ENCODE data around the gene VSIG8. TPM values are rescaled to one million over a fixed set of nuclear protein-coding genes. Genes with fewer than 3 reads are reported as not detected.

VSIG8 gene
- total RNA-seq, 1 donor from 2014 or later, result not detected

DNA sequence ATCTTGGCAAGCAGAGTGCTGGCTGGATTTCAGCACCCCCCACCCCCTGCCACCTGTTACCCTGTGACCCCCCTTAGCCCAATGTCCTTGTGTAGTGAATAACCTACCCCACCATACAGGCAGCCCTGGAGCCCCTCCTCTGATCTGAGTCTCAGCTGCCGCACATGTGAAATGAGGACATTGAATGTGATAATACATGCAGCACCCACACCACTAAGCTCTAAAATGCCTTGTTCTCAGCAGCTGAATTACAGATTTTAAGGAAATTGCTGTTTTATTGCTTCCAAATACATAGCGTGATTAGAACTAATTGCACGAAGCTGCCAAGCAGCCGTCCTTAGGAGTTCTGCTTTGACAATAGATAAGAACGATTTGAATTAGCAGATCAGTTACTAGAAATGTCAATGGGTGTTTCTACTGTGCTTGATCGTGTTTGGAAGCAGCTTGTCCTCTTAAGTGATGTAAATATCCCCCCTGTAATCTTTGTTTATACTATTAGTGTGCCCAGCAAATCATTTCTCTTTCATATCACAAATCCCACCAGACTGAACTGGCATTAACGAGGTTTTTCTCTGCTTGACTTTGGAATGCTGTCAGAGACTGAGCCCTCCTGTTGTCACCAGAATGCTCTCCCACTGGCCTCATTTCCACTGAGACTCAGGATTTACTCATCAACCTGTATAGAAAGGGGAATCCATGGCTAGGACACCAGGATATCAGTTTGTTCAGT lies 30.9 kb downstream of the VSIG8 start:
- Mint-ChIP-seq H3K27ac (no peak overlapping the region), H3K27me3 (ENCODE audit: low read depth) (peaks cover 1% of the 10 kb centered on the region), H3K9me3 (no peaks in the 10 kb centered on the region), H3K4me1 (peaks cover 16% of the 10 kb centered on the region), H3K4me3 (no peak overlapping the region), H3K36me3 (peaks cover 2% of the 10 kb centered on the region)
- TF ChIP-seq CTCF (IDR thresholded peaks at IDR 0.05; ENCODE audit: unreplicated experiment), result no peak
- no peak for DNase-seq (ENCODE audit: low spot score in 2 of 2, unreplicated experiment in 2 of 2)

- Mint-ChIP-seq H3K4me1 (peaks cover 22% of the 10 kb centered on the region), H3K4me3 (no peak overlapping the region), H3K27me3 (ENCODE audit: low read depth) (peaks cover 1% of the 10 kb centered on the region), H3K9me3 (no peaks in the 10 kb centered on the region), H3K27ac (no peak overlapping the region), H3K36me3 (no peaks in the 10 kb centered on the region)
- TF ChIP-seq CTCF (IDR thresholded peaks at IDR 0.05; ENCODE audit: unreplicated experiment), result no peak
- no peak for DNase-seq (ENCODE audit: low spot score in 2 of 2, unreplicated experiment in 2 of 2)
Observed at GRCh38 chr1:159830722-159831121, 31.7 kb downstream of the VSIG8 start.

DNA sequence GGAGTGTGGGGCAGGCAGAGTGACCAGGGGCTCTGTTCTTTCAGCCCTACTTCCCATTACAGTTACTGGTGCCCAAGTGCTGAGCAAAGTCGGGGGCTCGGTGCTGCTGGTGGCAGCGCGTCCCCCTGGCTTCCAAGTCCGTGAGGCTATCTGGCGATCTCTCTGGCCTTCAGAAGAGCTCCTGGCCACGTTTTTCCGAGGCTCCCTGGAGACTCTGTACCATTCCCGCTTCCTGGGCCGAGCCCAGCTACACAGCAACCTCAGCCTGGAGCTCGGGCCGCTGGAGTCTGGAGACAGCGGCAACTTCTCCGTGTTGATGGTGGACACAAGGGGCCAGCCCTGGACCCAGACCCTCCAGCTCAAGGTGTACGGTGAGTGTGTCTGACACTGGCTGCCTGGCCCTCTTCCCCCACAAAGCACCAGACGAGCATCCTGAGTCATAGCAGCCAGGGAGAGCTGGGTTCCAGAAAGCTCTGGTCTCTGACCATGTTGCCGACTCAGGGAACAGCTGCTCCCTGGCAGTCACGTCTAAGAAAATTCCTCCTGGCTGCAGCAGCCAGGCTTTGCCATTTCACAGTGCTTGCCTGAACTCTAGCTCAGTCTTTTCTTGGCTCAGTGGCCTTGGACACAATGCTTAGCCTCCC lies 32.5 kb downstream of the VSIG8 start:
- H3K27ac Mint-ChIP-seq, result no peak overlapping the region
- H3K9me3 Mint-ChIP-seq, result no peaks in the 10 kb centered on the region
- no peak for TF ChIP-seq CTCF (IDR thresholded peaks at IDR 0.05; ENCODE audit: unreplicated experiment)
- no peak for DNase-seq (ENCODE audit: low spot score in 2 of 2, unreplicated experiment in 2 of 2)
- H3K27me3 Mint-ChIP-seq (ENCODE audit: low read depth), result peaks cover 3% of the 10 kb centered on the region
- no peaks in the 10 kb centered on the region for H3K36me3 Mint-ChIP-seq
- no peak overlapping the region for H3K4me3 Mint-ChIP-seq
- peaks cover 30% of the 10 kb centered on the region for H3K4me1 Mint-ChIP-seq

GRCh38 chr1:159829273-159829634 lies 33.2 kb downstream of the VSIG8 start:
- Mint-ChIP-seq H3K9me3 (no peaks in the 10 kb centered on the region), H3K4me3 (no peak overlapping the region), H3K36me3 (no peaks in the 10 kb centered on the region), H3K4me1 (peaks cover 34% of the 10 kb centered on the region), H3K27me3 (ENCODE audit: low read depth) (peaks cover 5% of the 10 kb centered on the region), H3K27ac (no peak overlapping the region)
- TF ChIP-seq CTCF (IDR thresholded peaks at IDR 0.05; ENCODE audit: unreplicated experiment), result peak; percentile 13
- DNase-seq (ENCODE audit: low spot score in 2 of 2, unreplicated experiment in 2 of 2), result no peak

DNA sequence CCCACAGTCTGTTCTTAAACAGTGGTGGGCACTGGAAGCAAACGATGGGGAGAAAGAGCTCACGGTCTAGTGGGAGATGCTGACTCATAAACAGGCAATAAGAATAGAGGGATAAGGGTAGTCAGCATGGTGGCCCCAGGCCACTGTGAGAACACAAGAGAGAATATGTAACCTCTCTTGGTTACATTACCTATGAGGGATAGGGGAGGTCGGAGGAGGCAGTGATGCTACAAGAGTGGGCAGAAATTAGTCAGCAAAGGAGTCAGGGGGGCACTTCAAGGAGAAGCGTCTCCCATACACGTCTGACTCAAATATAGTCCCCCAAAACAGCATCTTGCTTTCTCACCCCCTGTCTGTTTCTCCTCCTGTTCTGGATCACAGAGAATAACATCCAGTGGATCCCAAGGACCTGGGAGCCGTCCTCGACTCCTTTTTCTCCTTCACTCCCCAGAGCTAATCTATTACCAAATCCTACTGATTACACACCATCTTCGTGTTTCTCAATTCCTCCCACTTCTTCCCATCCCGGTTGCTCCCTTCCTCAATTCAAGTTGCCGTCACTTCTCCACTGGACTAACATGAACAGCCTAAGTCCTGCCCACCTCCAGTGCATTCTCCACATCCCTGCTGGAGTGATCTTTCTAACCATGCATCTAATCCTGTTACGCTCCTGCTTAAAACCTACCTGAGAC lies 33.7 kb downstream of the VSIG8 start:
- Mint-ChIP-seq H3K4me3 (no peak overlapping the region), H3K27me3 (ENCODE audit: low read depth) (peaks cover 5% of the 10 kb centered on the region)
- no peak for TF ChIP-seq CTCF (IDR thresholded peaks at IDR 0.05; ENCODE audit: unreplicated experiment)

More for the DNA sequence above, 33.7 kb downstream of the VSIG8 start:
- Mint-ChIP-seq H3K27ac (no peak overlapping the region), H3K36me3 (no peaks in the 10 kb centered on the region), H3K4me1 (peaks cover 38% of the 10 kb centered on the region), H3K9me3 (no peaks in the 10 kb centered on the region)
- DNase-seq (ENCODE audit: low spot score in 2 of 2, unreplicated experiment in 2 of 2), result no peak

All from mesothelial cell of epicardium (in vitro differentiated cells).